H1 (cell line): ENCODE results near the gene UBASH3A. TPM values are rescaled to one million over a fixed set of nuclear protein-coding genes. Genes with fewer than 3 reads are reported as not detected.

Experiments
- EP300 ChIP-seq, 2 experiments: IDR thresholded peaks; 1 replicate in 1 of 2; 2 replicates in 1 of 2; pipeline ENCODE4 v1.6.1; 2011 to 2012; ENCODE audit warnings: low read depth in 2 of 2, low read length in 2 of 2, mild to moderate bottlenecking in 2 of 2, borderline replicate concordance in 1 of 2, inconsistent platforms in 1 of 2, moderate library complexity in 1 of 2
- SP4 ChIP-seq: IDR thresholded peaks from 2 replicates; pipeline ENCODE4 v1.6.1; 2012; ENCODE audit warnings: low read length, inconsistent platforms
- polyA plus RNA-seq, 7 experiments: library from polyadenylated mRNA; depleted of rRNA in 3 of 7; stranded (reverse) in 5 of 7; unstranded in 2 of 7; fragments of >200 nt in 5 of 7; fragments of 200-250 nt in 2 of 7; gene quantifications; 1 replicate in 5 of 7; 2 replicates in 1 of 7; 4 replicates in 1 of 7; pipeline versions ENCODE4 v1.2.1 to v1.2.3, GENCODE V29; 2011 to 2013; ENCODE audit warnings: missing spikeins in 2 of 7, mixed read lengths in 2 of 7
- total RNA-seq: library from RNA; stranded (reverse); fragmentation: NEBNext Ultra II Directional; extraction: Animal tissue kit (Norgen Biotek cat#: 25700); gene quantifications from 2 replicates; pipeline ENCODE4 v1.2.1, GENCODE V29; 2021

The UBASH3A gene
- total and polyA plus RNA-seq, 2 of the 8 experiments (the other 6 are each of a cell fraction or from before 2014, with no cell fraction given) = not detected

GRCh38 chr21:42390193-42390592 is 13.5 kb upstream of the UBASH3A start (continued):
- no peak for TF ChIP-seq SP4
- no peak for TF ChIP-seq EP300 (IDR thresholded peaks at IDR 0.05; ENCODE audit: borderline replicate concordance in 1 of 2, low read depth in 2 of 2, low read length in 2 of 2)
